Measurements from ENCODE around the gene ST6GALNAC6. TPM values are rescaled to one million over a fixed set of nuclear protein-coding genes. Genes with fewer than 3 reads are reported as not detected.

ST6GALNAC6 gene
- total RNA-seq, 4 donors from 2014 or later, result 14.5 to 69.4 (median 26.1) TPM

DNA sequence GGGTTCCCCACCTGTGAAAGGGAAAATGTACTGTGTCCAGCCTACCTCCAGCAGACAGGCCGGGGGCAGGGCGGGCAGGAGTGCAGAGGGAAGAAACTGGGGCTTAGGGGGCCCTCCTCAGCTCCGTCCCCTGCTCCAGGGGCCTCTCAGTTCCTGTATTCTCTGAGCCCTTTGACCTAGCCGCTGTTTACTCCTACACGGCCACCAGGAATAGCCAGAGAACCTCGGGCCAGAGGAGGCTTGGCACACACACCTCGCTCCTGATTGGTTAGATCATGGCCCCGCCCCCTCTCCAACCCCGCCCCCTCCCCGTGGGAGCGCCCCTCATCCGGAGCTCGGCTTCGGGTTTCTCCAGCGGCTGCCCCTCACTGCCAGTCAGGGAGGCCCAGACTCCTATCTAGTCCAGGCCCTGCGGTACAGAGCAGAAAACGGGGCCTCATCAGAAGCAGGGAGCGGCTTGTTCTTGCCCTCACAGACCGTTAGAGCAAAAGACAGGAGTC, 2.2 kb downstream of the ST6GALNAC6 start:
- Histone ChIP-seq H3K9me3 (peaks cover 0 to 29% (median 10%) of the 10 kb centered on the region in 3 donors), H3K36me3 (peaks cover 25 to 47% (median 29%) of the 10 kb centered on the region in 3 donors), H3K4me3 (peak overlapping the region in 3 of 4 donors; percentile 19 to 98 (median 90)), H3K4me1 (peaks cover 7 to 65% (median 38%) of the 10 kb centered on the region in 3 donors), H3K27ac (peak overlapping the region; percentile 89 to 98 (median 94)), H3K27me3 (no peaks in the 10 kb centered on the region)
- TF ChIP-seq, protein P1, sequence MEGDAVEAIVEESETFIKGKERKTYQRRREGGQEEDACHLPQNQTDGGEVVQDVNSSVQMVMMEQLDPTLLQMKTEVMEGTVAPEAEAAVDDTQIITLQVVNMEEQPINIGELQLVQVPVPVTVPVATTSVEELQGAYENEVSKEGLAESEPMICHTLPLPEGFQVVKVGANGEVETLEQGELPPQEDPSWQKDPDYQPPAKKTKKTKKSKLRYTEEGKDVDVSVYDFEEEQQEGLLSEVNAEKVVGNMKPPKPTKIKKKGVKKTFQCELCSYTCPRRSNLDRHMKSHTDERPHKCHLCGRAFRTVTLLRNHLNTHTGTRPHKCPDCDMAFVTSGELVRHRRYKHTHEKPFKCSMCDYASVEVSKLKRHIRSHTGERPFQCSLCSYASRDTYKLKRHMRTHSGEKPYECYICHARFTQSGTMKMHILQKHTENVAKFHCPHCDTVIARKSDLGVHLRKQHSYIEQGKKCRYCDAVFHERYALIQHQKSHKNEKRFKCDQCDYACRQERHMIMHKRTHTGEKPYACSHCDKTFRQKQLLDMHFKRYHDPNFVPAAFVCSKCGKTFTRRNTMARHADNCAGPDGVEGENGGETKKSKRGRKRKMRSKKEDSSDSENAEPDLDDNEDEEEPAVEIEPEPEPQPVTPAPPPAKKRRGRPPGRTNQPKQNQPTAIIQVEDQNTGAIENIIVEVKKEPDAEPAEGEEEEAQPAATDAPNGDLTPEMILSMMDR (IDR thresholded peaks at IDR 0.05), result no peak
- no peak for TF ChIP-seq POLR2A (IDR thresholded peaks at IDR 0.05)
- intact Hi-C loops (cut with DNase I), result no loop called here
- WGBS, 2 donors, result 53 to 54% methylated on average over 2 to 4 of the region's 19 CpGs
- DNase-seq, result no peak

DNA sequence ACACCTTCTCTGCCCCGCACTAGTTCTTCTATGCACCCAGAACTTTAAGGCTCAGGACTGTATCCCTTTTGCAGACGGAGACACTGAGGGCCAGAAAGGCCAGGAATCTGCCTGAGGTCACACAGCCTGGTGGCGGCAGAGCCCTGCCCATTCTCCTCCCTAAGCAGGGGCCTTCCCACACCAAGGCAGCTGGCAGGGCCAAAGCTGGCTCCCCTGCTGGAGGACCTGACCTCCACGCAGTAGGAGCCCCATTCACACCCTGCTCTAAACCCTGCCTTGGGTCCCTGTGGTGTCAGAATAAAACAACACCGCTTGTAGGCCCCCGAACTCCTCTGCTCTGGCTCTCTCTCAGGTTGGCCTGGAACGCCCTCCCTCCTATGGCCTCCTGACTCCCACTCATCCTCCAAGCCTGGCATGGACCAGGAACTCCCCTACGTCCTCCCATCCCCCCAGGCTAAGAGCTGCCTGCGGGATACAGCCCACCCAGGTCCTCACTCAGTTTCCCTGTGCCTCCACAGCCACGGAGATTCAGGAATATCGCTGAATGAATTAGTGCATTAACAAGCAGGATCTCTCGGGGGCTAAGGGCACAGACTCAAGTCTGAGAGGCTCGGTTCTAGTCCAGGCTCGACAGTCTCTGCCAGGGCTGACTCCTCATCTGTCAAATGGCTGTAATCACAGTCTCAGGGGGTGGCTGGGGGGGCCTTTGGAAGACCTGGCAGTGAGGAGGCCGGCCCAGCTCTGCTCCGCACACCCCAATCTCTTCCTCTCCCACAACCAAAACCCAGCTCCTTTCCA, 2.8 kb downstream of the ST6GALNAC6 start:
- Histone ChIP-seq H3K27ac (peak overlapping the region; percentile 89 to 98 (median 94)), H3K4me1 (peaks cover 7 to 58% (median 38%) of the 10 kb centered on the region in 3 donors), H3K27me3 (no peaks in the 10 kb centered on the region), H3K36me3 (peaks cover 26 to 54% (median 29%) of the 10 kb centered on the region in 3 donors), H3K4me3 (peak overlapping the region in 3 of 4 donors; percentile 19 to 98 (median 90)), H3K9me3 (peaks cover 0 to 29% (median 10%) of the 10 kb centered on the region in 3 donors)
- no peak for DNase-seq
- WGBS, 2 donors, result 65 to 67% methylated on average over 7 to 8 of the region's 16 CpGs
- intact Hi-C loops (cut with DNase I), result no loop called here
- TF ChIP-seq, protein P1 (IDR thresholded peaks at IDR 0.05), result no peak
- no peak for TF ChIP-seq POLR2A (IDR thresholded peaks at IDR 0.05)

DNA sequence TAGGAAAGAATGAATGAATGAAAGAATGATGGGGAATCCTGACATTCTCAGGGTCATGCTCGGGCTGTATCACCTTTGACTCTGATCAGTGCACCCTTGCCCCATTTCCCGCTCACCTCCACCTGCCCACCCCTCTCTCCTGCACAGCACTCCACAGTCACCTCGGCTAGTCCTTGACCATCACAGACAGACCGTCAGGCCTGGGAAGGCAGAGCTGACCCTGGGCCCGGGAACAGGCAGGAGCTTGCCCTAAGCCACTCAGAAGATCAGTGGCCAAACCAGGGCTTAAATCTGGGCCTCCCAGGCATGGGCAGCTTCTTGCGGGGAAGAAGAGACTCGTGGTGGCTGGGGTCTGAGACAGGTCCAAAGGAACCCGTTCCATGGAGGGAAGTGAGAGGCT, 3.6 kb downstream of the ST6GALNAC6 start:
- intact Hi-C loops (cut with DNase I), result no loop called here
- no peak for DNase-seq
- Histone ChIP-seq H3K4me1 (peaks cover 7 to 50% (median 31%) of the 10 kb centered on the region in 3 donors), H3K9me3 (peaks cover 0 to 29% (median 10%) of the 10 kb centered on the region in 3 donors), H3K36me3 (peaks cover 29 to 62% (median 31%) of the 10 kb centered on the region in 3 donors), H3K27me3 (no peaks in the 10 kb centered on the region), H3K27ac (peak overlapping the region in 1 of 4 donors; percentile 97), H3K4me3 (no peak overlapping the region)
- TF ChIP-seq, protein P1 (IDR thresholded peaks at IDR 0.05), result no peak
- TF ChIP-seq POLR2A (IDR thresholded peaks at IDR 0.05), result no peak
- 91 to 96% methylated on average over 2 to 6 of the region's 8 CpGs for WGBS, 2 donors

DNA sequence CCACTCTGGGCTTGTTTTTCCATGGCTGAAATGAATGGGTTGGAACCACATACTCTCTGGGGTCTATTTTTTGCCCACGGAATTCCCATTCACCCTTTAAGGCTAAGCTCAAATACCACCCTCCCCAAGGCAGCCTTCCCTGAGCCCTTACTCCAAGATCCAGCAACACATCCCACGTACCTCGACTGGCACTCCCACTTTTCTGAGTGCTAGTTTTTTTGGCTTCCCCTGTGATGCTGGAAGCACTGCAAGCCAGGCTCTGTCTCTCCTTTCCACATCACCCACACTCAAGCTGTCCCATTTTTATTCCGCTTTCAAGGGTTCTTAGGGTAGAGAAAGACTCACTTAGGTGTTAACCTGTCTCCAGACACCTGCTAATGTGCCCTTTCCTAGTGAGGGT, 6.0 kb downstream of the ST6GALNAC6 start:
- no peak for DNase-seq
- H3K27ac ChIP-seq, result no peak overlapping the region
- intact Hi-C loops (cut with DNase I), result no loop called here
- peaks cover 0 to 29% (median 10%) of the 10 kb centered on the region in 3 donors for H3K9me3 ChIP-seq
- peaks cover 7 to 32% (median 19%) of the 10 kb centered on the region in 3 donors for H3K4me1 ChIP-seq
- TF ChIP-seq POLR2A (IDR thresholded peaks at IDR 0.05), result no peak
- TF ChIP-seq, protein P1 (IDR thresholded peaks at IDR 0.05), result no peak
- peaks cover 40 to 86% (median 40%) of the 10 kb centered on the region in 3 donors for H3K36me3 ChIP-seq
- H3K27me3 ChIP-seq, result no peaks in the 10 kb centered on the region
- WGBS, 2 donors, result 94 to 97% methylated on average over 4 of the region's 4 CpGs
- no peak overlapping the region for H3K4me3 ChIP-seq

GRCh38 chr9:127892831-127893230, 6.6 kb downstream of the ST6GALNAC6 start:
- Histone ChIP-seq H3K4me1 (peaks cover 7 to 26% (median 14%) of the 10 kb centered on the region in 3 donors), H3K4me3 (no peak overlapping the region), H3K27ac (no peak overlapping the region), H3K27me3 (no peaks in the 10 kb centered on the region), H3K9me3 (peaks cover 0 to 29% (median 10%) of the 10 kb centered on the region in 3 donors), H3K36me3 (peaks cover 42 to 91% (median 42%) of the 10 kb centered on the region in 3 donors)
- TF ChIP-seq, protein P1 (IDR thresholded peaks at IDR 0.05), result no peak
- no peak for TF ChIP-seq POLR2A (IDR thresholded peaks at IDR 0.05)
- DNase-seq, result no peak
- 91 to 92% methylated on average over 4 to 6 of the region's 6 CpGs for WGBS, 2 donors
- intact Hi-C loops (cut with DNase I), result no loop called here
